ENCODE results near the gene GGT6. TPM values are rescaled to one million over a fixed set of nuclear protein-coding genes. Genes with fewer than 3 reads are reported as not detected.
"Not testable (repeated sequence)": the region's sequence is repeated elsewhere in the genome, so short reads cannot be mapped to it uniquely, and the experiment has no call there.

Gene GGT6, protein sequence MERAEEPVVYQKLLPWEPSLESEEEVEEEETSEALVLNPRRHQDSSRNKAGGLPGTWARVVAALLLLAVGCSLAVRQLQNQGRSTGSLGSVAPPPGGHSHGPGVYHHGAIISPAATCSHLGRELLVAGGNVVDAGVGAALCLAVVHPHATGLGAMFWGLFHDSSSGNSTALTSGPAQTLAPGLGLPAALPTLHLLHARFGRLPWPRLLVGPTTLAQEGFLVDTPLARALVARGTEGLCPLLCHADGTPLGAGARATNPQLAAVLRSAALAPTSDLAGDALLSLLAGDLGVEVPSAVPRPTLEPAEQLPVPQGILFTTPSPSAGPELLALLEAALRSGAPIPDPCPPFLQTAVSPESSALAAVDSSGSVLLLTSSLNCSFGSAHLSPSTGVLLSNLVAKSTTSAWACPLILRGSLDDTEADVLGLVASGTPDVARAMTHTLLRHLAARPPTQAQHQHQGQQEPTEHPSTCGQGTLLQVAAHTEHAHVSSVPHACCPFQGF
- polyA plus RNA-seq (2014; cell fraction: cytosol; rRNA removed), result not detected in 2 replicates
- not detected in 2 replicates for polyA plus RNA-seq (2014; cell fraction: nucleus; rRNA removed)

DNA sequence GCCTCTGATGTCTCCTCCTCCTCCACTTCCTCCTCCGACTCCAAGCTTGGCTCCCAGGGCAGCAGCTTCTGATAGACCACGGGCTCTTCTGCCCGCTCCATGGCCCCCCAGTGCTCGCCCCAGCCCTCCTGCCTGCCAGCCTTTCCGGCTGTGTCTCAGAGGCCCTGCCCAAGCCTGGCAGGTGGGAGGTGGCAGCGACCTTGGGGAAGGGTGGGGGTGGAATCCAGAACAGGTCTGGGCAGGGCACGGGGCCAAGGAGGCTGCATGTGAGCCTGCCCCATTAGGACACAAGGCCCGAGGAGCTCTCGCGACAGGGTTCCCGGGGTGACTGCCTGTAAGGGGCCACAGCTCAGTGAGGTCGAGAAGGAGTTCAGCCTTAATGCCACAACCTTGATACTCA, at the start of gene GGT6:
GGT6 (minus strand) TSS at position 157 of the 400 bp plus-strand sequence; CDS start at position 101, 56 bp downstream.
- DNase-seq (ENCODE audit: low spot score), result no peak

GRCh38 chr17:4610162-4610561, 49.8 kb upstream of the GGT6 start:
- no peak for DNase-seq (ENCODE audit: low spot score)

- DNase-seq (ENCODE audit: low spot score), result no peak
Observed at GRCh38 chr17:4609761-4610160, 49.4 kb upstream of the GGT6 start.

DNA sequence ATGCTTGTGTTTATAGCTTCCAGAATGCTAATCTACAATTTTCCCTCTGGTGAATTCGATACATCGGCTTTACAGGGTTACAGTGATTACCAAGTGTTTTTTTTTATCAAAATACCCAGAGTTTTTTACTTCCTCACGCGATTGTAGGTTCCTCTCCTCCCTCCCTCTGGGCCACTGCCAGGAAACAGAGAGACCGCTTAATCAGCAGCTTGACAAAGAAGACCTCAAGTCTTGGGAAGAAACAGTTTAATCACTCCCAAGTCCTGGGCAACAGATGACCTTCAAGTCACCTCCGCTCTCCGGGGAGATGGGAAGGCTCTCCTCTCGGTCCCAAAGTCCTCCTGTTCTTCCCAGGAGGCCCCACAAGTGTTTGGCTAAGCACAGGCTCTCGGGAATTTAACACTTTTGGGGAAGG, 47.4 kb upstream of the GGT6 start:
- no peak for DNase-seq (ENCODE audit: low spot score)

DNA sequence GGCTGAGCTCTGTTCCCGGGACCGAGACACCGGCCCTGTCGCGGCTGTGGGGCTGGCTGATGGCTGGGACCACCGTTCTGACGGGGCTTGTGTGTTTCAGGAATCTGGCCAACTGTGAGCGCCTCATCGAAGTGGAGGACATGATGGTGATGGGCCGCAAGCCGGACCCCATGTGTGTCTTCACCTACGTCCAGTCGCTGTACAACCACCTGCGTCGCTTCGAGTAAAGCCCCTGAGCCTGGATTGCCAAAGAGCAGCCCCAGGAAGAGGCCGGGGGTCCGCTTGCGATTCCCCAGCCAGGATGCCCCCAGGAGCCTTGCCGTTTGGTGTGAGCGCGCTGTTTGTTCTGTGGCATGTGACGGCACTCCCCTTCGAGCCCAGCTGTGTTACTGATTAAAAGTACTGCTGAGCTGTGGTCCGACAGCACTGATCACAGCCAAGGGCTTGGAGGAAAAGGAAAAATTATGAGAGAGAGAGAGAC, 46.9 kb upstream of the GGT6 start:
- no peak for DNase-seq (ENCODE audit: low spot score)

DNA sequence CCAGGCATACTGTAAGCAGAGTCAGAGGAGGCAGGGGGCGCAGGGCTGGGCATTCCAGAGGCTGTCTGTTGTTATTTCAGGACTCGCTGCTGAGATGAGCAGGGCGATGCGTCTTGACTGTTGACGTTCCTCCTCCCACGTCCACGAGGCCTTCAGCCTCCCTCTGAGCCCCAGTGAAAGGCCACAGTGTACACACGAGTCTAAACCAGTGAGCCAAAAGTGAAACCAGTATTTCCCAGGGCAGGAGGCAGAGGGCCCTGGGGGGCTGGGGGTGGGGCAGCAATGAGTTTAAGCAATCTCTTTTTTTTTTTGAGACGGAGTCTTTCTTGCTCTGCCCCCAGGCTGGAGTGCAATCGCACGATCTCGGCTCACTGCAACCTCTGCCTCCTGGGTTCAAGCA, 45.4 kb upstream of the GGT6 start:
- DNase-seq (ENCODE audit: low spot score), result no peak

DNA sequence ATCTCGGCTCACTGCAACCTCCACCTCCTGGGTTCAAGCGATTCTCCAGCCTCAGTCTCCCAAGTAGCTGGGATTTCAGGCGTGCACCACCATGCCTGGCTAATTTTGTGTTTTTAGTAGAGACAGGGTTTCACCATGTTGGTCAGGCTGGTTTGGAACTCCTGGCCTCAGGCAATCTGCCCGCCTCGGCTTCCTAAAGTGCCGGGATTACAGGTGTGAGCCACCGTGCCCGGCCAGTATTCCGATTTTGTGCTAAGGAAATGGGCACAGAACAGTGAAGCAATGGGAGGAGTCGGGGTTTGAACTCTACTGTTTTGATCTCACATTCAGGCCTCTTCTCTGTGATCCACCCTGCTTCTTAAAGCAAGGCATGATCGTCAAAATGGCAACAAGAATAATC, 44.4 kb upstream of the GGT6 start:
- not testable (repeated sequence) for DNase-seq (ENCODE audit: low spot score)

DNA sequence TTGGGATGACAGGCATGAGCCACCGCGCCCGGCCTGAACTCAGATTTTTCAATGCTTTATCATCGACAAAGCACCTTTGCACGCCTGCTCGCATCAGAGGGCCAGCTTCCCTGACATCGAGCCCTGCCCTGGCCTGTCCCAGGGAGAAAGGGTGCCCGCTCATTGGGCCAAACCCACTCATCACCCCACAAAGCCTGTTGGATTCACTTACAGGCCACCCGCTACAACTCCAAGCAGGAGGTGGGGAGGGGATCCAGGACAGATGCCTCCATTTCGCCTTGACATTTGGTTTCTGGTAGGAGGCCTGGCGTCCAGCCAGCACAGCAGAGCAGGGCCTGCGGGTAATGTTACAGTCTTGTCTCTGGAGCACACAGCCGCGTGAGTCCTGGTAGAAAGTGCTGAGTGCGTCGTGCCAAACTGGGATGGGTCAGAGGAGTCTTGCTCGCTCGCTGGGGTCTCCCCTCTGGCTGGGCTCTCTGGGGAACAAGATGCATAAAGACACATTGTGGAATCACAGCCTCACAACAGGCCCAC, 43.8 kb upstream of the GGT6 start:
- DNase-seq (ENCODE audit: low spot score), result peak; percentile 86

DNA sequence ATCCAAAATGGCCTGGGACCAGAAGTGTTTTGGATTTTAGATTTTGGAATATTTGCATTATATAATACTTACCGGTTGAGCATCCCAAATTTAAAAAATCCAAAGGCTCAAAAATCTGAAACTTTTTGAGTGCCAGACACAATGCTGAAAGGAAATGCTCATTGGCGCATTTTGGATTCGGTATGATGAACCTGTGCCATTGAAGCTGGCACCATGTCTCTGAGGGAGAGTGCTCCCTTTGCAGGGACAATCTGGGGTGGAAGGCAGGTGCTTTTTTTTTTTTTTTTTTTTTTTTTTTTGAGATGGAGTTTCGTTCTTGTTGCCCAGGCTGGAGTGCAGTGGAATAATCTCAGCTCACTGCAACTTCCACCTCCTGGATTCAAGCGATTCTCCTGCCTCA, 41.7 kb upstream of the GGT6 start:
- DNase-seq (ENCODE audit: low spot score), result no peak

DNA sequence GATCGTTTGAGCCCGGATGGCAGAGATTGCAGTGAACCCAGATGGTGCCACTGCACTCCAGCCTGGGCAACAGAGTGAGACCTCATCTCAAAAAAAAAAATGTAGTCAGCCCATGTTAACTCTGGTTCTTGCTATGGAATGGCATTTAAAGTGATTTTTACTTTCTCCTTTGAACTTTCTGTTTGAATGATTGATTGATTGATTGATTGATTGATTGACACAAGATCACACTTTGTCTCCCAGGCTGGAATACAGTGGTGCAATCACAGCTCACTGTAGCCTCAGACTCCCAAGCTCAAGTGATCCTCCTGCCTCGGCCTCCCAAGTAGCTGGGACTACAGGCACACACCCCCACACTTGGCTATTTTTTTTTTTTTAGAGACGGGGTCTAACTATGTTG, 40.9 kb upstream of the GGT6 start:
- no peak for DNase-seq (ENCODE audit: low spot score)

DNA sequence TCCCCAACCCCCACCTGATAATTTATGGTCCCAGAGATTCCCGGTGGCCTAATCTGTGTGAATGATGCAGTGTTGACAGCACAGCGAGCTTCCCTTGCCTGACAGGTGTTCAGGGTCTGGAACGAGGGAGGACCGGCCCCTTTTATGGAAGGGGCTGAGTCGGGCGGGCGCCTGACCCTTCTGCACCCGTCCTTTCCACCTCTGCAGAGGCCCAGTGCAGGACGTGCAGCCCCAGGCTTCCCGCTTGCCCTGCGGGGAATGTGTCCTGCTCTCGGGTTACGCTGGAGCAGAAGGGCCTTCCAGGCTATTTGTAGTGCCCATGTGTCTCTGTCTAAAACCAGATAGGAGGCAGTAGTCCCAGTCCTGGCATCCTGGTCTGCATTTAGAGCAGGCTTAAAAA, 40.2 kb upstream of the GGT6 start:
- no peak for DNase-seq (ENCODE audit: low spot score)

DNA sequence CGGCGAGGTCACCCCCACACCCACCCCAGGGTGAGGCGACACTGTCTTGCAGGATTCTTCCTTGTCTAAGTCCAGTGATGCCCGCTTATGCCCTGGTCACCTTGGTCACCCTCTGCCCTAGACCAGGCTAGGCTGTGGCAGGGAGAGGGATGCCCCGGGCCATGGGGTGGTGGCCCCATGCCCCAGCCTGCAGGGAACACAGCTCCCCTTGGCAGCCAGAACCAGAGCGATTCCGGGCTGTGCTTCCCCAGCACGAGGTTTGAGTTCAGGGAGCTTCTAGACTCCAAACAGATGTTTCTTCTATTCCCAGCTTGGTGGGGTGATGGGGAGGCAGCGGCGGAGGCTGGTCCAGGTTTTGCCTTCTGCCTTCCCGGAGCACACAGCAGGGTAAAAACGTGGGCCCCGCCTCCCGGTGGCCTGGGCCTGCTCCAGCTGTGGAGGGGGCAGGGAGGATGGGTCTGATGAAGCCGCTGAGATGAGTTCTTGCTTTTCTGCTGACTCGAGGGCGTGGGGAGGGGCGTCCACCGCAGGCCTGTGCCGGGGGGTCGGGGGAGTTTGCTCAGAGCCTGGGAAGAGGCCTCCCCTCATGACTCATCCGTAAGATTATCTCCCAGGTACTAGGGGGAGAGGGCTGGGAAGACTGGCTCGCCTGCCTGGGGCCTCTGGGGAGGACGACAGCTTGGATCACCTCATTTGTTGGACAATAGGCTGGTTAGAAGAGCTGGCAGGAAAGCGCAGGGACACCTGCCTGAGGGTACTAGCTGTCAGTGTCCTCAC, 39.3 kb upstream of the GGT6 start:
- no peak for DNase-seq (ENCODE audit: low spot score)

- DNase-seq (ENCODE audit: low spot score), result no peak
Observed at GRCh38 chr17:4598776-4599504, 38.6 kb upstream of the GGT6 start.

DNA sequence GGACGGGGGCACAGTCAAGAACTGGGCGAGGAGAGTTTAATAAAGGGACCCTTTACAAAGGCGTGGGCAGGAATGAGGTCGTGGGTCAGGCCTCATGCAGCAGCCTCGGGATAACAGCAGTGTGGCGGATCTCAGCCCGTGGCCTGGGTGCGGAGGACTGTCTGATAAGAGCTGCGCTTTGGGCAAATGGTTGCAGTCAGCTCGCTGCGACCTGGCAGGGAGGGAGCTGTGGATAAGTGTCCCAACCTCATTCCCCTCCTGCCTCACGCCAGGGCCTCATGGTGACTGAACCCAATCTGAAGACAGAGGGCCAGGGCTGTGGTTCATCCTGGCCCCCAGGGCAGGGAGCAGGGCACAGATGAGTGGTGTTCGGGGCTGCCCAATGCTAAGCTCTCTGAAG, 37.6 kb upstream of the GGT6 start:
- no peak for DNase-seq (ENCODE audit: low spot score)

DNA sequence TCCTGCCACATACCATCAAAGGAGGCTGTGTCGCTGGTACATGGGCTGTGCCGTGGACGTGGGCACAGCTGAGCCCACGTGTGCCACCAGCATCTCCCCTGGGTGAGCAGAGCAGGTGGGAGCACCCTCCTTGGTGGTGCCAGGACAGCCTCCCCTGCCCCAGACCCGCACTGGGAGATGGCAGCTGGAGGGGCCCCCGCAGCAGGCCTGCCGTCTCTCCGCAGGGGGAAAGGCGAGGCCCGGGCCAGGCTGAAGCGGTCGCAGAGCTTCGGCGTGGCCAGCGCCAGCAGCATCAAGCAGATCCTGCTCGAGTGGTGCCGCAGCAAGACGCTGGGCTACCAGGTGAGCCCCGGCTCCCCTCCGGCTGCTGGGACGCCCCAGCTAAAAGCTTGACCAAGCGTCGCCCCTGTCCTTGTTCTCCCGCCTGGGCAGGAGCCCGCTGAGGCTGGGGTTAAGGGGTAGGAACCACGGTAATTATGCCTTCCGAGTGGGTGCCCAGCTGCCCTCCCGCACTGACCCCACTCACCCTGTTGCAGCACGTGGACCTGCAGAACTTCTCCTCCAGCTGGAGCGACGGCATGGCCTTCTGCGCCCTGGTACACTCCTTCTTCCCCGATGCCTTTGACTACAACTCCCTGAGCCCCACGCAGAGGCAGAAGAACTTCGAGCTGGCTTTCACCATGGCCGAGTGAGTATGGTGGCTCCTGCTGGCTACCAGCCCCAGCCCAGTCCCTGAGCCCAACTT, 36.4 kb upstream of the GGT6 start:
- DNase-seq (ENCODE audit: low spot score), result no peak

DNA sequence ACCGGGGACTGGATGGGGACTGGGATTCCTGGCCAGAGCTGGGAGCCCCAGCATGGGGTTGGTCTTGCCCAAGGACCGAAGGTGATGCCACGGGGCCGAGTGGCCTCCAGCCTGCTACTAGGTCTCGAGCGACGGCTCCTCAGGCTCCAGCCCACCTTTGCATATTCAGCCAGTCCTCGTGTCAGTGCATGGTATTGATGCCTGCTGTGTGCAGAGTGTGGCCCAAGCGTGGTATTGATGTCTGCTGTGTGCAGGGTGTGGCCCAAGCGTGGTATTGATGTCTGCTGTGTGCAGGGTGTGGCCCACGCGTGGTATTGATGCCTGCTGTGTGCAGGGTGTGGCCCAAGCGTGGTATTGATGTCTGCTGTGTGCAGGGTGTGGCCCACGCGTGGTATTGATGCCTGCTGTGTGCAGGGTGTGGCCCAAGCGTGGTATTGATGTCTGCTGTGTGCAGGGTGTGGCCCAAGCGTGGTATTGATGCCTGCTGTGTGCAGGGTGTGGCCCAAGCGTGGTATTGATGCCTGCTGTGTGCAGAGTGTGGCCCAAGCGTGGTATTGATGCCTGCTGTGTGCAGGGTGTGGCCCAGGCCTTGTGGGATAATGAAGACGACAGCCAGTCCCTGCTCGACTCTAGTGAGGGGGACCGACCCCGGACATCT, 35.4 kb upstream of the GGT6 start:
- DNase-seq (ENCODE audit: low spot score), result not testable (repeated sequence)

- DNase-seq (ENCODE audit: low spot score), result peak; percentile 73
Observed at GRCh38 chr17:4594931-4595684, 34.7 kb upstream of the GGT6 start.

DNA sequence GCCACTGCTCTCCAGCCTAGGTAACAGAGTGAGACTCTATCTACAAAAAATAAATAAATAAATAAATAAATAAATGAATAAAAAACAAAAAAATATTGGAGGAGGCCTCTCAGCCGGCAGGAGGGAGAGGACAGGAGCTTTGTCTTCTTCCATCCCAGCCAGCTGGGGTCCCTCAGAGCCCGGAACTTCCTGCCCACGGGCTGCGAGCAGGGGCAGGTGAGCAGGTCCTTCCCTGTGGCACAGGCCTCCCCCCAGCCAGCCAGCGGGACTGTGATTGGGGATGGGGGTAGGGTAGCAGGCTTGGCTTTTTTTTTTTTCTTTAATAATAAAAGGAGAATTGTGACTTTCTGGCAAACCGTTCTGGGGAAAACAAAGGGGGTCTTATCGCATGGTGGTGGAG, 34.0 kb upstream of the GGT6 start:
- DNase-seq (ENCODE audit: low spot score), result no peak

GRCh38 chr17:4593021-4593421, 32.6 kb upstream of the GGT6 start:
- no peak for DNase-seq (ENCODE audit: low spot score)
